Hindlimb muscle (tissue), 1 donor: ENCODE data around the gene ETV4. TPM values are rescaled to one million over a fixed set of nuclear protein-coding genes. Genes with fewer than 3 reads are reported as not detected.
"Not testable (repeated sequence)": the region's sequence is repeated elsewhere in the genome, so short reads cannot be mapped to it uniquely, and the experiment has no call there.

ENCODE experiments used
- DNase-seq: peaks from one replicate; pipeline ENCODE4 v3.0.0-alpha.2; 2013
- polyA plus RNA-seq: library from polyadenylated mRNA; unstranded; fragments of 120-200 nt; gene quantifications from one replicate; pipeline ENCODE4 v1.2.1, GENCODE V29; 2013; ENCODE audit not compliant: insufficient read length

Gene ETV4
- polyA plus RNA-seq, 1 donor: 4.3 TPM

DNA sequence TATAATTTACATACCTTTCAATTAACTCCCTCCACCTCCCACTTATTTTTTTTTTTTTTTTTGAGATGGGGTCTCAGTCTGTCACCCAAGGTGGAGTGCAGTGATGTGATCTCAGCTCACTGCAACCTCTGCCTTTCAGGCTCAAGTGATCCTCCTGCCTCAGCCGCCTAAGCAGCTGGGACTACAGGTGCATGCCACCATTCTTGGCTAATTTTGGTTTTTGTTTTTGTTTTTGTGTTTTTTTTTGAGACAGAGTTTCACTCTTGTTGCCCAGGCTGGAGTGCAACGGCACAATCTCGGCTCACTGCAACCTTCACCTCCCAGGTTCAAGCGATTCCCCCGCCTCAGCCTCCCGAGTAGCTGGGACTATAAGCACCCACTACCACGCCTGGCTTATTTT is 36.7 kb downstream of the ETV4 start:
- DNase-seq: not testable (repeated sequence)

DNA sequence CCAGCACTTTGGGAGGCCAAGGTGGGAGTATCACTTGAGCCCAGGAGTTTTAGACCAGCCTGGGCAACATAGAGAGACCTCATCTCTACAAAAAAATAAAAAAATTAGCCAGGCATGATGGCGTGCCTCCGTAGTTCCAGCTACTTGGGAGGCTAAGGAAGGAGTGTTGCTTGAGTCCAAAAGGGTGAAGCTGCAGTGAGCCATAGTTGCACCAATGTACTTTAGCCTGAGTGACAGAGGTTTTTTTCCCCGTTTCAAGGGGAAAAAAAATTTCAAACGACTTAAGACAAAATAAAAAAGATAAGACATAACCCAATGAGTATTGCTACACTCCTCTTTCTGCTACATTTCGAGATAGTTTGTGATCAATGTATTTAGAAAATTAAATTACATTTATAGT is 55.5 kb downstream of the ETV4 start:
- DNase-seq: no peak

DNA sequence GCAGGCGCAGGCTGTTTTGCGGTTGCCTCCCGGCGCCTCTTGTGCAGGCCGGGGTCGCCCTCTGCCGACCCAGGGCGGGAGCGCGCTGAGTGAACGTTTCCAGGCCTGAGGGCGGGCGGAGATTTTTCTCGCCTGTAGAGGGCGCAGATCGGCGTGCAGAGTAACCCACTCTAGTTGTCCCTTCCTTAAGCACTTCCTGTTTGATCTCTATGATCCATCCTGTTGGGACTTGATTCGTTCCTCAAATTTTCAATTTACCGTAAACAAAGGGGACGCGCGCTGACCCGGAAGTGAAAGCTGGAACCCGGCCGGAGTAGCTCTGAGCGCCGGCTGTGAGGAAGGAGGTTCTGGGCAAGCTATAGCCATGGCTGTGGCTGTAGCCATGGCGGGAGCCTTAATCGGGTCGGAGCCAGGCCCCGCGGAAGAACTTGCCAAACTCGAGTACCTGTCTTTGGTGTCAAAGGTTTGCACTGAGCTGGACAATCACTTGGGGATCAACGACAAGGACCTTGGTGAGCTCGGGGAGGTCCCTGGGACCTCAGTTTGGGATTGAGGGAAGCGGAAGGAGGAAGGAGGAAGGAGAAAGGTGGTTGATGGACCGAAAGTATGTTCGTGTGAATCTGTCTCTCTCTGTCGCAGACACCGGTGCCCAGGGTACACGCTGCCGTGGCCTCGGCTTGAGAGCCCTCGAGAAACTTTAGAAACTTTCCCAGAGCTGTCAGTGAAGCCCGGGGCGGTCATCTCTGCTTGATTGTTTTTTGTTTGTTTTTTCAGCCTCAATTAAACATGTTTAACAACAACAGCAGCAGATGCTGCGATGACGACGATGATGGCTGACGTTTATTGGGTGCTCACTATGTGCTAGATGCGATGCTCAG is 62.2 kb downstream of the ETV4 start, which contains the start of gene DHX8:
TSS of gene DHX8 (plus strand) at position 302 of the 878 bp plus-strand sequence. CDS start at position 365, 63 bp downstream.
- DNase-seq: peak; percentile 99

DNA sequence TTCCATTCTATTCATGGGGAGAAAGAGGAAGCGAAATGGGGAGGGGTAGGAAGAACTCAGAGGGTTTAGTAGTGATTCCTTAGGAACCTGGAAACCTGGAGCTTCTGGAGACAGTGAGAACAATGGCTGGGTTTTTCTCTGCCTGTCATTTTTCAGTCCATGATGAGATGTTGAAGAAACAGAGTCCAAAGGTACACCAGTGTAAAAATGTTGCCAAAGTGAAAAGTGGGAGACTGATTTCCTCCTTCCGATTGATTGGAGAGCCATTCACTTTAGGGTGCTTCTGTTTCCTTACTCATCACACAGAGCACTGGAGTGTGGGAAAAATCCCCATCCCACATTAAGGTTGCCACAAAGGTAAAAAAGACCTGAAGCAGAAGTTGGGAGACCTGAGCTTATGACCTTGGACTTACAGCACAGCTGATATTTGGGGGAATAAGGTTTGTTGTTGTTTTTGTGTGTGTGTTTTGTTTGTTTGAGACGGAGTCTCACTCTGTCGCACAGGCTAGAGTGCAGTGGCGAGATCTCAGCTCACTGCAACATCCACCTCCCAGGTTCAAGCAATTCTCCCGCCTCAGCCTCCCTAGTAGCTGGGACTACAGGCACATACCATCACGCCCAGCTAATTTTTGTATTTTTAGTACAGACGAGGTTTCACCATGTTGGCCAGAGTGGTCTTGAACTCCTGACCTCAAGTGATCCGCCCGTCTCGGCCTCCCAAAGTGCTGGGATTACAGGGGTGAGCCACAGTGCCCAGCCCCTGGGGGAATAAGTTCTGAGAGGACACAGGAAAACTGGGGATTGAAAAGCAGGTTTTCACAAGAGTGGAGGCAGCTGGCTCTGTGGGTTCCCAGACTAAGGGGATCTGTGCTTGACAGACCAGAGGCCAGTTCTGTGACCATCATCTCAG is 63.8 kb downstream of the ETV4 start:
- DNase-seq: no peak

DNA sequence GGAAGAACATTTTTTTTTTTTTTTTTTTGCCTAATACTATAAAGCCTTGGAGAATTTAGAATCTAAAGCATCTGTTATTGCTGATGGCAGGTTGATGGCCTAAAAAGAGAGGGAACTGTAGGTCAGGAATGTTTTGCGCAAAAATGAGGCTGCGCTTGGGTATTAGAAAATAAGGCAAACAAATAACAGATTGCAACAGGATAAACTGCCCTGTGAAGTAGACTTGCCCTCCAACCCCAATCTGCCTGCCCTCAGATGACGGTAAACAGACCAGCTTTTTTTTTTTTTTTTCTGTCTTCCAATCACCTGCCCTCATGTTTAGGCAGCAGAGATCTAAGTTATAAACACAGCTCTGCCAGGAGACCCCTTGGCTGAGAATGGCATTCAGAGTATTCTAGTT is 66.2 kb downstream of the ETV4 start:
- no peak for DNase-seq

Other genes starting within 250 kb of the ETV4 start
- 10.7 TPM for gene ARL4D, start 147.3 kb downstream of the ETV4 start, polyA plus RNA-seq
- gene DHX8, start 62.4 kb downstream of the ETV4 start, polyA plus RNA-seq: 27.0 TPM
- 10.1 TPM for gene MEOX1, start 115.6 kb upstream of the ETV4 start, polyA plus RNA-seq
- gene SOST, start 212.5 kb upstream of the ETV4 start, polyA plus RNA-seq: not detected
- gene DUSP3, start 232.6 kb upstream of the ETV4 start, polyA plus RNA-seq: 81.0 TPM
- gene CFAP97D1, start 234.1 kb upstream of the ETV4 start, polyA plus RNA-seq: not detected